ENCODE results near the gene SLC25A42. TPM values are rescaled to one million over a fixed set of nuclear protein-coding genes. Genes with fewer than 3 reads are reported as not detected.

SLC25A42 gene
- total and polyA plus RNA-seq, 2 experiments from 2014 or later, result 13.8 to 23.2 TPM

- no peak overlapping the region for H3K27ac ChIP-seq
- H3K4me3 ChIP-seq, result no peak overlapping the region
- no peak overlapping the region for H2AFZ ChIP-seq
- WGBS (ENCODE audit: low lambda C conversion rate, missing lambda C conversion rate), result 95% methylated on average over 9 of the region's 9 CpGs
- DNase-seq (ENCODE audit: low spot score), result no peak
- no peaks in the 10 kb centered on the region for H3K9me3 ChIP-seq (ENCODE audit: low read depth)
- H3K79me2 ChIP-seq, result no peaks in the 10 kb centered on the region
- H4K20me1 ChIP-seq (ENCODE audit: insufficient read depth, poor library complexity, severe bottlenecking), result no peaks in the 10 kb centered on the region
- no peaks in the 10 kb centered on the region for H3K4me1 ChIP-seq (ENCODE audit: insufficient read depth)
- TF ChIP-seq EZH2 (IDR thresholded peaks at IDR 0.05; ENCODE audit: borderline replicate concordance) (no peak), EZH2phosphoT487 (IDR thresholded peaks at IDR 0.05; ENCODE audit: low read depth, severe bottlenecking, unreplicated experiment) (no peak), CTCF (IDR thresholded peaks at IDR 0.05; ENCODE audit: poor library complexity) (no peak)
- H3K4me2 ChIP-seq, result no peak overlapping the region
- H3K9me2 ChIP-seq (replicated peaks; ENCODE audit: insufficient read depth), result no peaks in the 10 kb centered on the region
- no peaks in the 10 kb centered on the region for H3K36me3 ChIP-seq (replicated peaks; ENCODE audit: insufficient read depth, low read depth)
- H3K27me3 ChIP-seq, result no peaks in the 10 kb centered on the region
These were observed 48.3 kb downstream of the SLC25A42 start for GRCh38 chr19:19111967-19112580.

- Histone ChIP-seq H3K9me3 (ENCODE audit: low read depth) (no peaks in the 10 kb centered on the region), H3K4me3 (no peak overlapping the region), H4K20me1 (ENCODE audit: insufficient read depth, poor library complexity, severe bottlenecking) (no peaks in the 10 kb centered on the region), H3K79me2 (no peaks in the 10 kb centered on the region), H3K36me3 (replicated peaks; ENCODE audit: insufficient read depth, low read depth) (no peaks in the 10 kb centered on the region), H3K4me1 (ENCODE audit: insufficient read depth) (no peaks in the 10 kb centered on the region), H2AFZ (no peak overlapping the region), H3K27ac (no peak overlapping the region), H3K4me2 (no peak overlapping the region), H3K9me2 (replicated peaks; ENCODE audit: insufficient read depth) (no peaks in the 10 kb centered on the region), H3K27me3 (no peaks in the 10 kb centered on the region)
- WGBS (ENCODE audit: low lambda C conversion rate, missing lambda C conversion rate), result 58% methylated on average over 7 of the region's 7 CpGs
- no peak for DNase-seq (ENCODE audit: low spot score)
- TF ChIP-seq EZH2 (IDR thresholded peaks at IDR 0.05; ENCODE audit: borderline replicate concordance), result no peak
- TF ChIP-seq CTCF (IDR thresholded peaks at IDR 0.05; ENCODE audit: poor library complexity), result no peak
- TF ChIP-seq EZH2phosphoT487 (IDR thresholded peaks at IDR 0.05; ENCODE audit: low read depth, severe bottlenecking, unreplicated experiment), result no peak
These were observed 49.3 kb downstream of the SLC25A42 start for GRCh38 chr19:19113040-19113626.

- Histone ChIP-seq H3K27ac (no peak overlapping the region), H3K36me3 (replicated peaks; ENCODE audit: insufficient read depth, low read depth) (no peaks in the 10 kb centered on the region), H3K9me3 (ENCODE audit: low read depth) (no peaks in the 10 kb centered on the region), H2AFZ (no peak overlapping the region), H3K4me1 (ENCODE audit: insufficient read depth) (no peaks in the 10 kb centered on the region), H3K4me2 (no peak overlapping the region), H3K9me2 (replicated peaks; ENCODE audit: insufficient read depth) (no peaks in the 10 kb centered on the region), H3K27me3 (no peaks in the 10 kb centered on the region), H3K79me2 (no peaks in the 10 kb centered on the region), H3K4me3 (no peak overlapping the region), H4K20me1 (ENCODE audit: insufficient read depth, poor library complexity, severe bottlenecking) (no peaks in the 10 kb centered on the region)
- no peak for DNase-seq (ENCODE audit: low spot score)
- peak; percentile 37 for TF ChIP-seq CTCF (IDR thresholded peaks at IDR 0.05; ENCODE audit: poor library complexity)
- TF ChIP-seq EZH2phosphoT487 (IDR thresholded peaks at IDR 0.05; ENCODE audit: low read depth, severe bottlenecking, unreplicated experiment), result no peak
- 79% methylated on average over 9 of the region's 9 CpGs for WGBS (ENCODE audit: low lambda C conversion rate, missing lambda C conversion rate)
These were observed 52.2 kb downstream of the SLC25A42 start for GRCh38 chr19:19115954-19116353.
